GM12878 (cell line): ENCODE results near the gene VAX1. TPM values are rescaled to one million over a fixed set of nuclear protein-coding genes. Genes with fewer than 3 reads are reported as not detected.

Experiments used
- ATAC-seq: fragments of 200-7000 bp; cut with Tn5 transposase; 3 replicates; pipeline ENCODE4 v1.9.1; 2020; ENCODE audit warnings: mild to moderate bottlenecking, moderate library complexity
- BruUV-seq: library from RNA; stranded (reverse); fragments of 400-500 nt; replicated peaks from 2 replicates; lab custom pipeline; 2021; lab: Mats Ljungman, UMichigan
- CTCF ChIA-PET: fragments of 300-600 bp; sonication (Branson Sonifier 250); formaldehyde crosslinking; extraction: SDS; loops from one replicate; lab custom pipeline; 2021; ENCODE audit warnings: inconsistent platforms; lab: Yijun Ruan, JAX
- POLR2A ChIA-PET: fragments of 350-600 bp; formaldehyde crosslinking; extraction: SDS; loops from one replicate; lab custom pipeline; 2021; ENCODE audit warnings: inconsistent platforms; lab: Charles Lee
- RAD21 ChIA-PET: fragments of 300-600 bp; sonication (Branson Sonifier 250); formaldehyde crosslinking; loops from one replicate; lab custom pipeline; 2023; ENCODE audit warnings: antibody characterized with exemption; ENCODE audit not compliant: unreplicated experiment; lab: Charles Lee
- SMC1A ChIA-PET: fragments of 300-600 bp; sonication (Branson Sonifier 250); formaldehyde crosslinking; loops from one replicate; lab custom pipeline; 2023; ENCODE audit not compliant: unreplicated experiment, uncharacterized antibody; lab: Charles Lee
- DNase-seq: peaks from one replicate; pipeline ENCODE4 v3.0.0-alpha.2; 2011; ENCODE audit warnings: low read depth, low spot score
- FAIRE-seq: peaks from 3 replicates; lab custom pipeline; 2011; peaks lifted over from hg19 to GRCh38; lab: Jason Lieb, UNC
- H2AFZ ChIP-seq: 2 replicates; pipeline ENCODE4 v1.6.0; 2011; ENCODE audit warnings: low read depth, low read length, control low read depth; ENCODE audit not compliant: control insufficient read depth
- H3K27ac ChIP-seq: 2 replicates; pipeline ENCODE4 v1.5.1; 2011; ENCODE audit warnings: control low read depth; ENCODE audit not compliant: control insufficient read depth, insufficient read depth
- H3K27me3 ChIP-seq, 2 experiments: replicated peaks in 1 of 2; 2 replicates each; pipeline versions ENCODE4 v1.6.0 to v1.6.1; 2011; ENCODE audit warnings: low read length in 1 of 2; ENCODE audit not compliant: control insufficient read depth in 2 of 2, insufficient read depth in 2 of 2
- H3K36me3 ChIP-seq, 2 experiments: 2 replicates each; pipeline ENCODE4 v1.5.1; 2011; ENCODE audit warnings: low read length in 1 of 2; ENCODE audit not compliant: control insufficient read depth in 2 of 2, insufficient read depth in 2 of 2
- H3K4me1 ChIP-seq: 2 replicates; pipeline ENCODE4 v1.6.1; 2011; ENCODE audit warnings: mild to moderate bottlenecking, low read length, moderate library complexity, mixed read lengths; ENCODE audit not compliant: control insufficient read depth, insufficient read depth
- H3K4me2 ChIP-seq: 2 replicates; pipeline ENCODE4 v1.6.0; 2011; ENCODE audit warnings: control low read depth; ENCODE audit not compliant: control insufficient read depth, insufficient read depth
- H3K4me3 ChIP-seq: fragments of 200-600 bp; sonication (generic); 2 replicates; pipeline ENCODE4 v1.5.1; 2016
- H3K79me2 ChIP-seq: 2 replicates; pipeline ENCODE4 v1.6.0; 2011; ENCODE audit warnings: low read length; ENCODE audit not compliant: control insufficient read depth, insufficient read depth
- H3K9ac ChIP-seq: 2 replicates; pipeline ENCODE4 v1.8.0; 2011; ENCODE audit warnings: low read length, control low read depth, mixed read lengths; ENCODE audit not compliant: control insufficient read depth, insufficient read depth
- H3K9me3 ChIP-seq: replicated peaks from 3 replicates; pipeline ENCODE4 v1.5.1; 2011; ENCODE audit warnings: mild to moderate bottlenecking, low read length; ENCODE audit not compliant: control insufficient read depth, insufficient read depth
- H4K20me1 ChIP-seq: 2 replicates; pipeline ENCODE4 v1.6.0; 2011; ENCODE audit not compliant: control insufficient read depth, insufficient read depth
- CEBPB ChIP-seq, 2 experiments: fragments of 150-350 bp in 1 of 2; IDR thresholded peaks; 2 replicates each; pipeline ENCODE4 v1.6.1; 2012 to 2014; ENCODE audit warnings: low read depth in 2 of 2, low read length in 2 of 2, borderline replicate concordance in 1 of 2, inconsistent platforms in 1 of 2
- GABPA ChIP-seq: IDR thresholded peaks from 2 replicates; pipeline ENCODE4 v1.6.1; 2014; ENCODE audit warnings: antibody characterized with exemption, low read depth, mild to moderate bottlenecking, inconsistent platforms
- MYB ChIP-seq: fragments of 150-350 bp; IDR thresholded peaks from 2 replicates; pipeline ENCODE4 v1.6.1; 2014; ENCODE audit warnings: mild to moderate bottlenecking, low read depth, low read length, borderline replicate concordance
- RAD21 ChIP-seq: IDR thresholded peaks from 2 replicates; pipeline ENCODE4 v1.6.1; 2011; ENCODE audit warnings: mild to moderate bottlenecking, low read depth, low read length, moderate library complexity; ENCODE audit not compliant: insufficient read depth
- RAD51 ChIP-seq: fragments of 450-650 bp; IDR thresholded peaks from 2 replicates; pipeline ENCODE4 v1.6.1; 2016; ENCODE audit warnings: moderate library complexity, mild to moderate bottlenecking, inconsistent platforms
- SMC3 ChIP-seq: IDR thresholded peaks from 2 replicates; pipeline ENCODE4 v1.6.1; 2011; ENCODE audit warnings: low read length, improper control_type of control experiment, borderline replicate concordance
- YY1 ChIP-seq: IDR thresholded peaks from 2 replicates; pipeline ENCODE4 v1.6.1; 2011; ENCODE audit warnings: low read depth, mild to moderate bottlenecking, low read length
- WGBS: methylation state at CpG from one replicate; pipeline ENCODE4 v1.1.6; 2016; ENCODE audit warnings: low lambda C conversion rate; ENCODE audit not compliant: insufficient replicate concordance, insufficient coverage; ENCODE audit errors: missing lambda C conversion rate; 5-methylcytosine and 5-hydroxymethylcytosine counted together
- in situ Hi-C: fragments of 300-500 bp; cut with MboI; formaldehyde crosslinking; loops from 9 replicates; pipeline ENCODE4 v1.14.3; 2018; ENCODE audit warnings: mixed read lengths
- intact Hi-C: fragments of 100-400 bp; cut with micrococcal nuclease; formaldehyde crosslinking; loops from one replicate; pipeline ENCODE4 v1.14.2; 2022; ENCODE audit not compliant: unreplicated experiment
- polyA plus RNA-seq, 11 experiments: library from polyadenylated mRNA; depleted of rRNA in 4 of 11; unstranded in 6 of 11; stranded (reverse) in 5 of 11; fragments of >200 nt; fragmentation: Nextera tagmentation in 4 of 11; fragmentation: Illumina TruSeq in 1 of 11; extraction: Ambion mirVana in 4 of 11; extraction: Trizol in 1 of 11; gene quantifications; 1 replicate in 1 of 11; 2 replicates in 10 of 11; pipeline versions ENCODE4 v1.2.1 to v1.2.3, GENCODE V29; 2011 to 2016; ENCODE audit warnings: inconsistent platforms in 2 of 11, missing spikeins in 2 of 11, low read depth in 1 of 11
- total RNA-seq, 4 experiments: library from RNA; depleted of rRNA in 3 of 4; stranded (reverse); fragments of >200 nt in 3 of 4; fragmentation: Illumina TruSeq in 1 of 4; extraction: Trizol in 1 of 4; gene quantifications; 2 replicates each; pipeline versions ENCODE4 v1.2.1 to v1.2.3, GENCODE V29; 2013 to 2021
- TF ChIP-seq, protein P1 (sequence below): fragments of 450-650 bp; IDR thresholded peaks from 2 replicates; pipeline ENCODE4 v1.6.1; 2016; ENCODE audit warnings: mild to moderate bottlenecking
- TF ChIP-seq, protein P2 (sequence below), 3 experiments: IDR thresholded peaks in 2 of 3; conservative IDR thresholded peaks in 1 of 3; 2 replicates each; pipeline ENCODE4 v1.5.1; 2011; ENCODE audit warnings: low read depth in 3 of 3, low read length in 3 of 3, mild to moderate bottlenecking in 3 of 3, control low read depth in 2 of 3, moderate library complexity in 2 of 3, inconsistent platforms in 1 of 3, mixed read lengths in 1 of 3; ENCODE audit not compliant: control insufficient read depth in 2 of 3, insufficient read depth in 1 of 3; ENCODE audit errors: extremely low read depth in 1 of 3

Gene VAX1
- total and polyA plus RNA-seq, 10 of the 15 experiments (the other 5 are each of a cell fraction or from before 2014, with no cell fraction given), result not detected

DNA sequence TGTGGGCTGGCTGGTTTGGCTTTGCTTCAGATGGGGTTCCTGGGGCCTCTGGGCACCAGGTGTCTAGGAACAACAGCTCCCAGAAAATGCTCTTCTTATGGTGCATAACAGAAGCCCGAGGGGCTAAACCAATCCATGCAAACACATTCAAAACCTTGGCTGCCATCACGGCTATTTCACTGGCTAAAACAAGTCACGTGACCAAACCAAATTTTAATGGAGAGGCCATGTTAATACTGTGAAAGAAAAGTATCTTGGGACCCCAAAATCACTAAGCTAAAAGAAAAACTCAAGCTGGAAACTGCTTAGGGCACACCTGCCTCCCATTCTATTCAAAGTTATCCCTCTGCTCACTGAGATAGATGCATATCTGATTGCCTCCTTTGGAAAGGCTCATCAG lies 40.1 kb upstream of the VAX1 start:
- Histone ChIP-seq H2AFZ (no peak overlapping the region), H3K9ac (no peak overlapping the region), H3K27me3 (no peaks in the 10 kb centered on the region; a peak in 1 of 4 replicates), H3K9me3 (no peaks in the 10 kb centered on the region), H3K4me3 (no peak overlapping the region), H3K4me2 (no peak overlapping the region), H3K79me2 (no peaks in the 10 kb centered on the region), H3K36me3 (no peaks in the 10 kb centered on the region), H3K4me1 (peaks cover 7% of the 10 kb centered on the region), H4K20me1 (no peaks in the 10 kb centered on the region), H3K27ac (no peak overlapping the region)
- ChIA-PET SMC1A (no interaction called here), POLR2A (no interaction called here), RAD21 (interaction anchor here (0.6 kb wide), 1 partner anchor 381 kb away, joined by 4 read pairs; no protein-coding TSS in a partner anchor), CTCF (interaction anchor here (2.0 kb wide), 1 partner anchor 381 kb away, joined by 6 read pairs; no protein-coding TSS in a partner anchor)
- ATAC-seq (no peak), DNase-seq (no peak), FAIRE-seq (no peak)
- 0% methylated on average over 3 of the region's 3 CpGs for WGBS
- in situ Hi-C loops, result loop anchor here (5.0 kb wide), 2 partner anchors 386 to 496 kb away; no protein-coding TSS in a partner anchor
- intact Hi-C loops, result loop anchor here (10.0 kb wide), 1 partner anchor 183 kb away; no protein-coding TSS in a partner anchor
- TF ChIP-seq, protein P1, sequence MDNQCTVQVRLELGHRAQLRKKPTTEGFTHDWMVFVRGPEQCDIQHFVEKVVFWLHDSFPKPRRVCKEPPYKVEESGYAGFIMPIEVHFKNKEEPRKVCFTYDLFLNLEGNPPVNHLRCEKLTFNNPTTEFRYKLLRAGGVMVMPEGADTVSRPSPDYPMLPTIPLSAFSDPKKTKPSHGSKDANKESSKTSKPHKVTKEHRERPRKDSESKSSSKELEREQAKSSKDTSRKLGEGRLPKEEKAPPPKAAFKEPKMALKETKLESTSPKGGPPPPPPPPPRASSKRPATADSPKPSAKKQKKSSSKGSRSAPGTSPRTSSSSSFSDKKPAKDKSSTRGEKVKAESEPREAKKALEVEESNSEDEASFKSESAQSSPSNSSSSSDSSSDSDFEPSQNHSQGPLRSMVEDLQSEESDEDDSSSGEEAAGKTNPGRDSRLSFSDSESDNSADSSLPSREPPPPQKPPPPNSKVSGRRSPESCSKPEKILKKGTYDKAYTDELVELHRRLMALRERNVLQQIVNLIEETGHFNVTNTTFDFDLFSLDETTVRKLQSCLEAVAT, result no peak
- peak; percentile 63; the same call in 1 of the 2 replicates for TF ChIP-seq RAD51
- BruUV-seq, result no TSS peak

DNA sequence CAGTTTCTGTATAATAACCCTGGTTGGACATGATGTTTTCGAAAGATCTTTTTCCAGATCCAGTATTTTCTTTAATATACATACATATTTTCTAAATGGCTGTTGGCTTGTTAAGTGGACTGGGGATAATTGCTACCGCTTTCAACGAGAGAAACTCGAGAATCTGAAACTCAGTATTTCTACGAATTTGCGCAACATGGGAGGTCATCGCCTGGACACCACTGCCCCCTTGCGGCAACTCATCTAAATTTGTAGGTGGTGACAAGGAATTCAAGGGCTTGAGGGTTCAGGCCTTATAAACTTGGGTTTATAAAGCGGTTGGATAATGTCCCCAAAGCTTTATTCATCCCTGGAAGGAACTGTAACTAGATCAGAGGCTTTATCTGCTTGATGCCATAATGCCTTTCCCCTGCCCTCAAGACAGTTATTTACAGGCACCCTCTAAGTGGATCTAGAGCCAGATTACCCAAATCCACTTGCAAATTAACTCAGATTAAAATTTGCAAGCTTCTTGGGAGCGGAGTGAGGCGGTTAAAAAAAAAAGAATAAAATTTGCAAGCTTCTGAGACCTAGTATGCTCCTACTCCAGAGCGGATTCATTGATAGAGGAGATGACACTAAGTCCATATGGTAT lies 37.9 kb upstream of the VAX1 start:
- no peak overlapping the region for H3K9ac ChIP-seq
- in situ Hi-C loops (loop anchor here (5.0 kb wide), 2 partner anchors 384 to 494 kb away; no protein-coding TSS in a partner anchor), intact Hi-C loops (loop anchor here (1.0 to 10.0 kb wide), 3 partner anchors 181 to 494 kb away; no protein-coding TSS in a partner anchor)
- no peaks in the 10 kb centered on the region; a peak in 1 of 4 replicates for H3K27me3 ChIP-seq
- peak; percentile 78 for ATAC-seq
- peaks cover 7% of the 10 kb centered on the region for H3K4me1 ChIP-seq
- no peaks in the 10 kb centered on the region for H4K20me1 ChIP-seq
- ChIA-PET CTCF (interaction anchor here (0.6 to 11.2 kb wide), 23 partner anchors 9 to 869 kb away, joined by 3 to 286 read pairs (median 7); partner anchors contain the start of gene ENO4), SMC1A (interaction anchor here (1.0 to 3.3 kb wide), 5 partner anchors 380 to 494 kb away, joined by 3 to 72 read pairs (median 4); no protein-coding TSS in a partner anchor), RAD21 (interaction anchor here (0.6 to 3.1 kb wide), 7 partner anchors 31 to 494 kb away, joined by 3 to 68 read pairs (median 5); no protein-coding TSS in a partner anchor)
- no peaks in the 10 kb centered on the region for H3K9me3 ChIP-seq
- FAIRE-seq, result peak; percentile 95
- 7% methylated on average over 12 of the region's 12 CpGs for WGBS
- peak overlapping the region; percentile 88 for H2AFZ ChIP-seq
- no peaks in the 10 kb centered on the region for H3K79me2 ChIP-seq
- peak; percentile 19 for DNase-seq
- peak overlapping the region; percentile 73 for H3K4me2 ChIP-seq
- H3K36me3 ChIP-seq, result no peaks in the 10 kb centered on the region
- no TSS peak for BruUV-seq
- no peak overlapping the region for H3K27ac ChIP-seq
- no peak for TF ChIP-seq GABPA
- TF ChIP-seq SMC3, result peak; percentile 52
- TF ChIP-seq, protein P2, sequence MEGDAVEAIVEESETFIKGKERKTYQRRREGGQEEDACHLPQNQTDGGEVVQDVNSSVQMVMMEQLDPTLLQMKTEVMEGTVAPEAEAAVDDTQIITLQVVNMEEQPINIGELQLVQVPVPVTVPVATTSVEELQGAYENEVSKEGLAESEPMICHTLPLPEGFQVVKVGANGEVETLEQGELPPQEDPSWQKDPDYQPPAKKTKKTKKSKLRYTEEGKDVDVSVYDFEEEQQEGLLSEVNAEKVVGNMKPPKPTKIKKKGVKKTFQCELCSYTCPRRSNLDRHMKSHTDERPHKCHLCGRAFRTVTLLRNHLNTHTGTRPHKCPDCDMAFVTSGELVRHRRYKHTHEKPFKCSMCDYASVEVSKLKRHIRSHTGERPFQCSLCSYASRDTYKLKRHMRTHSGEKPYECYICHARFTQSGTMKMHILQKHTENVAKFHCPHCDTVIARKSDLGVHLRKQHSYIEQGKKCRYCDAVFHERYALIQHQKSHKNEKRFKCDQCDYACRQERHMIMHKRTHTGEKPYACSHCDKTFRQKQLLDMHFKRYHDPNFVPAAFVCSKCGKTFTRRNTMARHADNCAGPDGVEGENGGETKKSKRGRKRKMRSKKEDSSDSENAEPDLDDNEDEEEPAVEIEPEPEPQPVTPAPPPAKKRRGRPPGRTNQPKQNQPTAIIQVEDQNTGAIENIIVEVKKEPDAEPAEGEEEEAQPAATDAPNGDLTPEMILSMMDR (IDR thresholded peaks at IDR 0.05 in 2 of 3, conservative IDR thresholded peaks at IDR 0.05 in 1 of 3; ENCODE audit: control insufficient read depth in 2 of 3, extremely low read depth in 1 of 3, insufficient read depth in 1 of 3, low read depth in 3 of 3, low read length in 3 of 3), result peak; percentile 77 to 80 (median 78)
- peak in 1 of 2 experiments; percentile 83; a peak in 1 of 4 replicates for TF ChIP-seq CEBPB (IDR thresholded peaks at IDR 0.05; ENCODE audit: borderline replicate concordance in 1 of 2, low read depth in 2 of 2, low read length in 2 of 2)
- TF ChIP-seq MYB, result no peak
- peak; percentile 88 for TF ChIP-seq RAD21
- TF ChIP-seq YY1, result peak; percentile 42; the same call in 1 of the 2 replicates
- TF ChIP-seq, all 136 proteins: peak for 5
- POLR2A ChIA-PET, result no interaction called here
- no peak overlapping the region for H3K4me3 ChIP-seq
